Upper lobe of left lung (tissue), 6 donors: Measurements from ENCODE around the gene SLC30A1. TPM values are rescaled to one million over a fixed set of nuclear protein-coding genes. Genes with fewer than 3 reads are reported as not detected.
A peak's percentile ranks its signal among the peaks of the same experiment; 100 is the strongest.

Experiments
- ATAC-seq, 2 donors: fragments of 200-7000 bp; cut with Tn5 transposase; one replicate each; pipeline ENCODE4 v1.9.1; 2022; ENCODE audit warnings: mild to moderate bottlenecking in 2 of 2, moderate library complexity in 2 of 2; ENCODE audit not compliant: low FRiP score in 2 of 2
- DNase-seq, 2 donors: peaks; one replicate each; pipeline ENCODE4 v3.0.0-alpha.2; 2019 to 2020
- H3K27ac ChIP-seq, 4 donors: fragments of 200-600 bp; sonication (generic); one replicate each; pipeline ENCODE4 v1.5.1; 2016 to 2019
- H3K27me3 ChIP-seq, 4 donors: fragments of 200-600 bp; sonication (generic); one replicate each; pipeline ENCODE4 v1.5.1; 2017 to 2019
- H3K36me3 ChIP-seq, 4 donors: fragments of 200-600 bp; sonication (generic); one replicate each; pipeline ENCODE4 v1.5.1; 2016 to 2019
- H3K4me1 ChIP-seq, 4 donors: fragments of 200-600 bp; sonication (generic); one replicate each; pipeline ENCODE4 v1.5.1; 2018 to 2019
- H3K4me3 ChIP-seq, 4 donors: fragments of 200-600 bp; sonication (generic); one replicate each; pipeline ENCODE4 v1.5.1; 2017 to 2019; ENCODE audit warnings: mild to moderate bottlenecking in 2 of 4, moderate library complexity in 1 of 4
- H3K9me3 ChIP-seq, 4 donors: fragments of 200-600 bp; sonication (generic); one replicate each; pipeline ENCODE4 v1.5.1; 2018 to 2019
- CTCF ChIP-seq, 6 experiments: fragments of 450-650 bp in 4 of 6; fragments of 200-600 bp in 2 of 6; sonication (generic) in 2 of 6; IDR thresholded peaks; one replicate each; pipeline ENCODE4 v1.5.1; 2016 to 2019; ENCODE audit warnings: antibody characterized with exemption in 6 of 6
- EP300 ChIP-seq, 4 donors: sonication (generic); formaldehyde crosslinking; IDR thresholded peaks; one replicate each; pipeline ENCODE4 v1.5.1; 2017; ENCODE audit warnings: antibody characterized with exemption in 4 of 4, control low read depth in 2 of 4
- POLR2A ChIP-seq, 4 donors: fragments of 450-650 bp; IDR thresholded peaks; one replicate each; pipeline ENCODE4 v1.5.1; 2016 to 2017; ENCODE audit warnings: antibody characterized with exemption in 4 of 4, mild to moderate bottlenecking in 2 of 4
- POLR2AphosphoS5 ChIP-seq, 2 donors: sonication (generic); formaldehyde crosslinking; IDR thresholded peaks; one replicate each; pipeline ENCODE4 v1.5.1; 2017; ENCODE audit warnings: antibody characterized with exemption in 2 of 2
- WGBS, 2 donors: methylation state at CpG; one replicate each; pipeline ENCODE4 v1.1.5; 2017 to 2018; 5-methylcytosine and 5-hydroxymethylcytosine counted together
- total RNA-seq, 6 donors: library from RNA; depleted of rRNA in 4 of 6; stranded (reverse); fragments of >200 nt in 4 of 6; gene quantifications; one replicate each; pipeline versions ENCODE4 v1.1.0 to v1.2.1, GENCODE V29; 2016 to 2021
- donor health status: DM: no; HTN: no; CAD: no; lungs with moderate emphysema.
- donor health status: DM: no; HTN: yes; CAD: no; lungs with severe emphysema.

SLC30A1 gene
- total RNA-seq, 6 donors from 2014 or later, result 3.1 to 19.2 (median 13.2) TPM

- peak in 1 of 2 donors; percentile 7 for ATAC-seq
- H3K4me3 ChIP-seq, result no peak overlapping the region
- H3K9me3 ChIP-seq, result no peaks in the 10 kb centered on the region
- H3K36me3 ChIP-seq, result no peaks in the 10 kb centered on the region
- 91% methylated on average over 10 of the region's 13 CpGs; no CpG with 5 or more reads in 1 of the 2 donors for WGBS, 2 donors
- peak overlapping the region in 1 of 4 donors; percentile 30 for H3K27ac ChIP-seq
- peak in 1 of 2 donors; percentile 78 for DNase-seq
- H3K27me3 ChIP-seq, result no peaks in the 10 kb centered on the region
- peaks cover 0 to 5% (median 2%) of the 10 kb centered on the region in 4 donors for H3K4me1 ChIP-seq
- no peak for TF ChIP-seq CTCF (IDR thresholded peaks at IDR 0.05)
- TF ChIP-seq POLR2A (IDR thresholded peaks at IDR 0.05), result no peak
- TF ChIP-seq POLR2AphosphoS5 (IDR thresholded peaks at IDR 0.05), result no peak
- TF ChIP-seq EP300 (IDR thresholded peaks at IDR 0.05), result no peak
Measured at GRCh38 chr1:211616231-211616964, 37.4 kb upstream of the SLC30A1 start.

GRCh38 chr1:211614615-211615014 is 35.7 kb upstream of the SLC30A1 start:
- Histone ChIP-seq H3K27ac (no peak overlapping the region), H3K4me1 (peaks cover 0 to 7% (median 5%) of the 10 kb centered on the region in 4 donors), H3K27me3 (no peaks in the 10 kb centered on the region), H3K9me3 (no peaks in the 10 kb centered on the region), H3K36me3 (no peaks in the 10 kb centered on the region), H3K4me3 (no peak overlapping the region)
- TF ChIP-seq CTCF (IDR thresholded peaks at IDR 0.05), result no peak
- TF ChIP-seq EP300 (IDR thresholded peaks at IDR 0.05), result no peak
- no peak for TF ChIP-seq POLR2AphosphoS5 (IDR thresholded peaks at IDR 0.05)
- TF ChIP-seq POLR2A (IDR thresholded peaks at IDR 0.05), result no peak
- peak in 1 of 2 donors; percentile 36 for DNase-seq
- 91 to 97% methylated on average over 5 to 11 of the region's 11 CpGs for WGBS, 2 donors
- no peak for ATAC-seq

- TF ChIP-seq CTCF (IDR thresholded peaks at IDR 0.05), result no peak
- TF ChIP-seq EP300 (IDR thresholded peaks at IDR 0.05), result no peak
- TF ChIP-seq POLR2A (IDR thresholded peaks at IDR 0.05), result no peak
- no peak for TF ChIP-seq POLR2AphosphoS5 (IDR thresholded peaks at IDR 0.05)
- Histone ChIP-seq H3K4me1 (peaks cover 0 to 10% (median 5%) of the 10 kb centered on the region in 4 donors), H3K4me3 (no peak overlapping the region), H3K27me3 (no peaks in the 10 kb centered on the region), H3K27ac (peak overlapping the region in 2 of 4 donors; percentile 39 to 47), H3K36me3 (no peaks in the 10 kb centered on the region), H3K9me3 (no peaks in the 10 kb centered on the region)
- WGBS, 2 donors, result 69 to 87% methylated on average over 5 of the region's 5 CpGs
- no peak for ATAC-seq
- DNase-seq, result no peak
Measured at GRCh38 chr1:211613951-211614350, 35.0 kb upstream of the SLC30A1 start.

GRCh38 chr1:211613108-211613947 is 34.4 kb upstream of the SLC30A1 start:
- WGBS, 2 donors, result 72 to 73% methylated on average over 8 of the region's 8 CpGs
- Histone ChIP-seq H3K4me3 (no peak overlapping the region), H3K36me3 (no peaks in the 10 kb centered on the region), H3K27me3 (no peaks in the 10 kb centered on the region), H3K4me1 (peaks cover 0 to 10% (median 5%) of the 10 kb centered on the region in 4 donors), H3K27ac (peak overlapping the region in 3 of 4 donors; percentile 47 to 60 (median 48)), H3K9me3 (no peaks in the 10 kb centered on the region)
- no peak for TF ChIP-seq CTCF (IDR thresholded peaks at IDR 0.05)
- TF ChIP-seq POLR2AphosphoS5 (IDR thresholded peaks at IDR 0.05), result peak in 1 of 2 donors; percentile 50
- ATAC-seq (peak; percentile 70 to 93), DNase-seq (peak in 1 of 2 donors; percentile 91)
